Stimulated activated CD8-positive, alpha-beta memory T cell treated with anti-CD3 and anti-CD28 coated beads, Interleukin-7, amount 100 ng/mL, for 48 hours (primary cell): Measurements from ENCODE around the gene GALNT12.

Source experiments
- DNase-seq, 2 donors: peaks; one replicate each; pipeline ENCODE4 v3.0.0-alpha.2; 2020; ENCODE audit warnings: low read depth in 1 of 2; ENCODE audit errors: extremely low read depth in 1 of 2

Gene GALNT12

DNA sequence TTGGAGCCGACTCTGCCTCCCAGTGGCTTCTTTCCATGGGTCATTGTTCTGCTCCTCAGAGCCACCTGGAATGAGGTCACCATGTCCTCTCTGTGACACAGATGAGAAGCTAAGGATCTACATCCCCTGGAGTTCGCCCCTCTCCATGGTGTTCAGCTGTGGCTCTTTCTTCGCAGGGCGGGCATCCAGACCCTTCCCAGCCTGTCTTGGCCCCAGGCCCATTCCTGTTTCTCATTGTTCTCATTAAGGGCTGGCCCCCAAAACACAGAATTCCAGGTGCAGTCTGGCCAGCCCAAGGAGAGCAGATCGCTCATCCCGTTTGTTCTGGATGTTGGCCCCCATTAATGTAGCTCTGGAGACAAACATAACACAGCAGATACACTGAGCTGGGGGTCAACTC, 69.8 kb downstream of the GALNT12 start:
- DNase-seq, result no peak

DNA sequence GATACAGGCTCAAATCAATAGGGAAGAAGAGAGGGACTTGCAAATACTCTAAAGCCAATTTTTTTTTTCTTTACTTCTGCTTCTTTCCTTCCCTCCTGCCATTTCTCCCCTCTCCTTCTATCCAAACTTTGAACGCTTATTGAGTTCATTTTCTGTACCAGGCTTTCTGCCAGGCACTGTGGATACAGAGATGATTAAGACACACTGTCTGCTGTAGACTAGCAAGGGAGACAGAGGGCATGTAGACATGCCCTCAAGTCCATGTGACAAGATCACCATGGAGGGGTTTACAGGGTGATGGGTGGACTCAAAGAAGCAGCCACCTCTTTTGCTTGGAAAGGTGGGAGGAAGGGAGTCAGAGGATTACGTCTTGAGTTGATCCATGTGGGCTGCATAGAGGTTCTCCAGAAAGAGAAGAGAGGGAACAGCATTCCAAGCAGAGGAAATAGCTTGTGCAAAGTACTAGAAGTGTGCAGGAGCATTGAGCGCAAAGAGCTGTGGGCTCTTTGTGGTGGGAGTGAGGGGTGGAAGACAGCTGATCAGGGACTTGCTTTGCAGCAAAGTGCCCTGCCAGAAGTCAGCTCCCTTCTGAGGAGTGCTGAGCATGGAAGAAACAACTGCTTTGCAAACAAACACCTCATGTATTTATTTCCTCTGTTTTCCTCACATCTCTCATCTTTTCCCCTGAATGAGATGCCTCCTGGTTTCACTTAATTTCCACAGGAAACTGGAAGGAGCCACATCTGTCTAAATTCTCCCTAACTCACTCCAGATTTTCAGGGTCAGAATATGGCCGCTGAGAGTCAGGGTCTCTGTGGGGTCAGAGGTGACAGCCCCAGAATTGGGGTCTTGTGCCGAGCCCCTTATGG, 71.9 kb downstream of the GALNT12 start:
- no peak for DNase-seq

DNA sequence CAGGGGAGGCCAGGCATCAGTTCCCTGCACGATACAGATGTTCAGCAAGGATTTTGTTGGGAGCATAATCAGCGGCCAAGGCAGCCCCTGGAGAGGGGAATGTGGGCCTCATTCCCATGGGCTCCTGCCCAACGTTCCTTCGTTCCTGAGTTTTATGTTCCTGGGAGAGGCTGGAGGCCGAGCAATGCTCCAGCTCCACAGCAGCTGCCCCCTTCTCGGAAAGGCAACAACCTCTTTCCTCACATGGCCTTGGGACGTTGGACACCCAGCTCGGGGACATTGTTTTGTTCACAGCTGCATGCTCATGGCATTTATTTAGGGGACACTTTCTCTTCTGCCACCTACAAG, 72.5 kb downstream of the GALNT12 start:
- no peak for DNase-seq

DNA sequence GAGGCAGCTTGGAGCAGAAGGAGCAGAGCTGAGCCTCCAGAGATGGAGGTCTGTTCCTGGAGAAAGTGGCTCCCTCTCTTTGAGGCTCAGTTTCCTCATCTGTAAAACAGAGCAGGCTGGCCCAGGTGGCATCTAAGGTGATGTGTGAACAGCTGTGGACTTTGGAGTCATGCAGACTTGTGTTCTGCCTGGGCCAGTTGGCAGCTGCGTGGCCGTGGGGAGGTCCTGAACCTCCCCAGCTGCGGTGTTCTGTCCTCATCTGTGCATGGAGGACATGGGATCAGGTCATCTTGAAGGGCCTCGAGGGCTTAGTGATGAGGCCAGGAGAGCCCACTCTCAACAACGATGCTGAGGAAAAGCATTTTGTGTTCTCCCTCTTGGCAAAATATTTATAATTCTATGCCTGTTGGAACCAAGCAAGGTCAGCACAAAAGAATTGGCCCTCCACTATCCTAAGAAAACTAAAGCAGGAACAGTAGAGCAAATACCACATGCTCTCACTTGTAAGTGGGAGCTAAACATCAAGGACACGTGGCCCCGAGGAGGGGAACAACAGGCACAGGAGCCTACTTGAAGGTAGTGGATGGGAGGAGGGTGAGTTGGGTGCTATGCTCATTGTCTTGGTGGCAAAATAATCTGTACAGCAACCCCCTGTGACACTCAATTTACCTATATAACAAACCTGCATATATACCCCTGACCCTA, 73.0 kb downstream of the GALNT12 start:
- no peak for DNase-seq

DNA sequence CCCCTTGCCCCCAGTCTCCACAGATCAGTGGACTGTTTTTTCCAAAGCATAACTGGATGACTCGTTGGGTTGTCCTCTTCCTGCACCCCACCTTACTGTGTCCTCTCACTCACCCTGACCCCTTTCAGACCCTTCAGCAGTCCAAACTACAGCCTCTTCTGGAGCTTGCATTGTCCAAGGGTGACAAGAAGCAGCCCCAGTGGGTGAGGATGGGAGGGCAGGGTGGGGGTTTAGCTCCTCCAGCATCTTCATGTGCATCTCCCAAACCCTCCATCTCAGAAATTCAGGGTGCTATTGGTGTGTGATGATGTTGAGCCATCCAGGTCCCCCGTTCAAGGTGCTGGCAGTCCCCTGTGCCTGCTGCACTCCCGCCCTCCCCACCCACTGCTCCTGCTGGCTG, 73.9 kb downstream of the GALNT12 start:
- no peak for DNase-seq

DNA sequence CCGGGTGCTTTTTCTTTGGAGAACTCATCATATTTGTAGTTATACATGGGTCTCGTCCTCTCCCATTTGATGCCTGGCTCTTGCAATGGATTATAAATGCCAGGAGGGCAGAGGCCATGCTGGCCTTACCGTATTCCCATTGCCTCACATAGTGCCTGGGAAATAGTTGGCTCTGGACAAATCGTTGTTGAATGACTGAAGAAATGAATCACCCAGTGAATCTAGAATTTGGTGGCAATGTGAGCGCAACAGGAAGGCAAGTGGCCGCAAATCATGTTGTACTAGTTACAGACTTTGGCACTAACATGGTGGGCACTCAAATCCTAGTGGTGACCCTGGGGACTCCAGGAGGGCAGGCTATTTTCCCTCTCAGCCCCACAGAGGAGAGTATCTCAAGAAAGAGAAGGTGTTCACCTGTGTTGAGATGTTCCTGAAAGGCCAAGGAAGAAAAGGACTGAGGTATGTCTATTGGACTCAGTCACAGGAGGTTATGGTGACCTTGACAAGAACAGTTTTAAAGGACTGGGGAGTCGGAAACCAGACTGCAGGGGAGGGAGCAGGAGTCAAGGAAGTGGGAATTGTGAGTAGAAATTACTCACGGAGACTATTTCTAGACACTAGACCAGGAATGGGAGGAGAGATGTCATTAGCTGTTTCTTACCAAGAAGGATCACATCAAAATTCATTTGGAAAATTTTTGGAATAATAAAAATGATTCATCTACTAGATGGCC, 74.5 kb downstream of the GALNT12 start:
- DNase-seq, result no peak

DNA sequence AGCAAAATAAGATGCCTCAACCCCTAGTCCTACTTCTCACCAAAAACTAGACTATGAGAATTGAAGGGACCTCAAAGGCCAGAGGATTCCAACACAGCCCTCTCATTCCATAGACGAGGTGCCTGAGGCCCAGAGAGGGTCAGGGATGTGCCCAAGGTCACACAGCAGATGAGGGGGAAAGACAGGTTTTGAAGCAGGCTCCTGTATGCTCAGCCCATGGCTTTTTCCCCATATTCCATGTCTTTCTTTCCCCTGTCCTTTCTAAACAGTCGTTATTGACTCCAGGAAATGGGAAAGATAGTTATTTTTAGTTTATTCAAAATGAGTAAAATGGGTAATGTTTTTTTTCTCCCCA, 75.1 kb downstream of the GALNT12 start:
- DNase-seq, result no peak

DNA sequence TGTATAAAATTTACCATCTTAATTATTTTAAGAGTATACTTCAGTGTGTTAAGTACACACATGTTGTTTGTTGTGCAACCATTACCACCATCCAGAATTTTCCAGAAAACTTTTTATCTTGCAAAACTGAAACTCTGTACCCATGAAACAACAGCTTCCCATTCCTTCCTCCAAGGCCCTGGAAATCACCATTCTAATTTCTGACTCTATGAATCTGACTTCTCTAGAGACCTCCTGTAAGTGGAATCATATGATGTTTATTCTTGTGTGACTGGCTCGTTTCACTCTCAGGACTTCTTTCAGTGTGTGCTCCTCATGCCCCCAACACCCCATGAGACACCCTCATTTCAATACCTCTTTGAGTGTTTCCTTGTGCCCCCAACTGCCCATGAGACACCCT, 75.8 kb downstream of the GALNT12 start:
- no peak for DNase-seq

DNA sequence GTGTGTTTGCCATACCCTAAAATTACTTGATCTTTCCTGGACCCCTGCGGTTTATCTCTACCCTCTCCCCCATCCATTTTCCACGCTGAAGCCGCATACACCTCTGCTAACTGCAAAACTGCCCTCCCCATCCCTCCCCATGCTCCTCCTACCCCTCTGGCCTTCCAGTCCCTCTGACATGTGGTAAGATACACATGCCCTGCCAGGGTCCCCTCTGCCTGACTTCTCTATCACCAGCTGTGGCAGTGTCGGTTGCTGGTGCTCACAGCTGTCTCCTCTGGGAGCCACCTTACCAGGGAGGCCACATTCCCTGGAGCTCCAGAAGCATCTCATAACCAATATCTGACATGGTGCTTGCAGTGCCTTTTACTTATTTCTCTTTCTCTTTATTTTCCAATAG, 77.4 kb downstream of the GALNT12 start:
- no peak for DNase-seq

DNA sequence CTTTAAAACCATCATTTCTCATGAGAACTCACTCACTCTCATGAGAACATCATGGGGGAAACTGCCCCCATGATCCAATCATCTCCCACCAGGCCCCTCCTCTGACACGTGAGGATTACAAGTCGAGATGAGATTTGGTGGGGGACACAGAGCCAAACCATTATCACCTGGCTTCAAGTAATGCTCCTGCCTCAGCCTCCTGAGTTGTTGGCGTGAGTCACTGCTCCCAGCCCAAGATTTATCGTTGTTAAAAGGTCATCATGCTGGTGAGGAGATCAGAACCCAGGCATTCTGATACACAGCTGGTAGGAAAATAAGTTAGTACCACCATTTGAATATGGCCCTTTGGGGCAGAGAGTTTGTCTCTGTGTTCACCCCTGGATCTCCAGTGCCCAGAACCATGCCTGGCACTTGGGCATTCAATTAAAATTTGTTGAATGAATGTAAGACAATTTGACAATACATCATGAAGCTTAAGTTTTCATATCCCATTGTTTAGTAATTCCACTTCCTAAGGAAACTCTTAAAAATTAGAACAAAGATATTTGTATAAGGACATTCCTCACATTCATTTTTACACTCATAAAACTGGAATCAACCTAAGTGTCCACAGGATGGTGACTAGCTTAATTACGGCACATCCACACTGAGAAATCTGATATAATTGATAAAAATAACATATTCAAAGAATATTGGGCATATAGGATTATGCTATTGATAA, 78.3 kb downstream of the GALNT12 start:
- DNase-seq, result no peak

DNA sequence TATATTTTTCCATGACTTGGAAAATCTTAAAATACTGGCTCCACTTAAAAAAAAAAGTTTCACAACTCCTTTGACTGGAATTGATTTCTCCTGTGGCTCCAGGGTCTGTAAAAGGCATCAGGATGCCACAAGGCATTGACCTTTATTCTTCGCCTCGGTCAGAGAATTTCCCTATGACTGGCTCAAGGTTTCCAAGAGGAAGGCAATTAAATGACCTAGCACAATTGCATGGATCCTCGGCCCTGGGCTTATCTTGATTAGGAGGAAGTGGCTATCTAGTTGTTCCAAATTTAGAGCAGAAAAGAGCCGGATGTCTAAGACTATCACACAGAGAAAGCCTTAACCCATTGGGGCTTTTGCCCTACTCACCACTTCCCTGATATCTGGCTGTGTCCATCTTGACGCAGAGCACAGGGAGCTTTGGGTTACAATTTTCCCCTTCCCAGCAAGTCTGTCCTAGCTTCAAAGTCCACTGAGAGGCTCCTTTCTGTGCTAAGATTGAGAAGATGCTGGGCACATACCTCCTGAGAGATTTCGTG, 79.3 kb downstream of the GALNT12 start:
- DNase-seq, result no peak

DNA sequence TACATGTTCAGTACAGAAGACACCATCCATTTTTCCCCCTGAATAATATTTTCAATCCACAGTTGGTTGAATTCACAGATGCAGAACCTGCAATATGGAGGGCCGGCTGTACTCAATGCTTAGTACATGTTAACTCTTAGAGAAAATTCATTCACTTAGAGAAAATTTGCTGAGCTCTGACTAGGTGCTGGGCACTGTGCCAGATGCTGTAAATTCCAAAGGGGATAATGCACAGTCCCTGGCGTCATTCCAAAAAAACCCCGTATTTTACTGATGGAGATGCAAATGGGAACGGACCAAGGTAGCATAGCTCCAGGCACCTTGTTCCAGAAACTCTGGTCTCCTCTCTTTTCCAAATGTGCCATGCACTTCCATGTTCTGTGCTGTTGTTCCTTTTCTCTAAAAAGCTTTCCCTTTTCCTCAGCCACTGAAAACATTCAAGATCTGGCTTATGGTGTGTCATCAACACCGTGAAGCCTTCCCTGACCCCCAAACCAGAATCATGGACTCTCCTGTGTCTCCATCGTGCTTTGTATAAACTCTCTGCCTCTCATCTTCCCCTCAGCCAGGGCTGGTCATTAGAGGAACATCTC, 80.5 kb downstream of the GALNT12 start:
- no peak for DNase-seq

DNA sequence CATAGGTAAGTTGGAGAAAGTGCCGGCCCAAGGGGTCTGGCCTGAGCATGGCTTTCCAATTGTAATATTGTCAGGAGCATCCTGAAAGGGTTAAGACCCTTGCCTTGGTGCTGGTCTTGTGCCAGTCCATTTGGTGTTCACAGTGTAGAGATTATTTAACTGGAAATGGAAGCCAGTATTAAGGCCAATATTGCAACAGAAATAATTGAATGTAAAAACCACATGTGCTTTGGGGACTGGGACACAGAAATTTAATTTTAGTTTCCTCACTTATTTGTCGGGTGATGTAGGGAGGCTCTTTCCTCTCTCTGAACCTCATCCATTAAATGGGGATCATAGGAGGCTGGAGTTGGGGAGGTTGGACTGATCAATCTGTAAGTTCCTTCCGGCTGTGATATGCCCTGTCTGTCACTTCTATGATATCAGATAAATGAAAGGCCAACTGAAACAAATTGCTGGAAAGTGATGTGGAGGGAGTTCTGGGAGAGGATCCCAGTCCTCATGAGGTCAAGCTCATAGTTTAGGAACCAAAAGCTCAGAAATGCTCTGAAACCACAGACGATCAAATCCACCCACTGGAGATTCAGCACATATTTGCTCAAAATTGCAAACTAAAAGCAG, 81.4 kb downstream of the GALNT12 start:
- no peak for DNase-seq

DNA sequence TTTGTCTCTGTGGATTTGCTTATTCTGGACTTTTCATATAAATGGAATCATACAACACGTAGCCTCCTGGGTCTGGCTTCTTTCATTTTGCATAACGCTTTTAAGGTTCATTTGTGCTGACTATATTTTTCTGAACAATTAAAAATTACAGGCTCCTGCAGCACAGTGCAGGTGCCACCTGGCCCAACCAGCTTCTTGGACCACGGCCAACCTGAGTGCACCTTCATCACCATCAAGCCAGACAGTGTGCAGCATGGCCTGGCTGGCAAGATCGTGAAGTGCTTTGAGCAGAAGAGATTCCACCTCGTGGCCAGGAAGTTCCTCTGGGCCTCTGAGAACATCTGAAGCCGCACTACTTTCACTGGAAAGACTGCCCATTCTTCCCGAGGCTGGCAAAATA, 82.8 kb downstream of the GALNT12 start:
- no peak for DNase-seq

DNA sequence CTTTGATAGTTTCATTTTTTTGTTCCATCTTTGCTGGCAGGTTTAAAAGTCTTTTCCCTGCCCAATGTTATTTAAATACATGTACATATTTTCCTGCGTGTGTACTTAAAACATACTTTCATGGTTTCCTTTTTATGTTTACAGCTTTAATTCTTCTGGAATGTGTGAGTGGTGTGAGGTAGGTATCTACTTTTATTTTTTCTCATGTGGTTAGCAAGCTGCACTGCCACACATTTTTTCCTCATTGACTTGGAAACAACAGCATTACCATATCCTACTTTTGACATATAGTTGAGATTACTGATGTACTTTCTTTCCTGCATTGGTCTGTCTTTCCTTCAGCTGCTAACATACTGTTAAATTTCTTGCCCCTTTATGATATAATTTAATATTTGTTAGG, 84.8 kb downstream of the GALNT12 start:
- no peak for DNase-seq

DNA sequence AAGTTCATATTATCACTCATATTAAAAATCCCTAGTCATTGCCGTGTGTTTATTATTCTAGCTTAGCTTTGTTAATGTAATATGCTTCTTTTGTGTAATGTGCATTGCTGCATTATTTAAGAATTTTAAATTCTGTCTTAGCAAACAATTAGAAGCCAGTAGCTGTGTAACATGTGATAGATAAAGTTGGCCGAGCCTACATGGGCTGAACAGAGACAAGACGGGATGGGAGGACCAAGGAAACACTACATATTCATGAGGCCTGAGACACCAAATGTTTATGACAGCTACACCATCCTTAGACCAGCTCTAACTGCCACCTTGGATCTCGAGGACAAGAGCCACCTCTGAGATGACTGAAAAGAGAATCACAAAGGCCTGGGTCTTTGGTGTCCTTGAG, 85.2 kb downstream of the GALNT12 start:
- no peak for DNase-seq

DNA sequence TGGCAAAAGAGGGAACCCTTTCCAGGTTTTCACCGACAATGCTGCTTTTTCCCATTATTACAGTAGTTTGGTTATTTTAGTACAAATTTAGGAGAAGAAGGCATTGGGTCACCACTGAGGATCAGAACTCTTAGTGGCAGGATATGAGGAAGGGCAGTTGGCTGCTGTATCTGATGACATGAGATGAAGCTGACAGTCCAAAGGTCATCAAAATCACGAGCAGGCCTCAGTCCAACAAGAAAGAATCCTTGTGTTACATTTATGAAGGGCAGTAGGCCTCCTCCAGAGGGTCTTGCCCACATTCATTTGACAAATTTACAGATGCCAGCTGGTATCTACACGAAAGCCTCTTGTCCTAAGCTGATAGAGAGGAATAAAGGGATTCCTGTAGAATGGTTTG, 86.7 kb downstream of the GALNT12 start:
- DNase-seq, result no peak

DNA sequence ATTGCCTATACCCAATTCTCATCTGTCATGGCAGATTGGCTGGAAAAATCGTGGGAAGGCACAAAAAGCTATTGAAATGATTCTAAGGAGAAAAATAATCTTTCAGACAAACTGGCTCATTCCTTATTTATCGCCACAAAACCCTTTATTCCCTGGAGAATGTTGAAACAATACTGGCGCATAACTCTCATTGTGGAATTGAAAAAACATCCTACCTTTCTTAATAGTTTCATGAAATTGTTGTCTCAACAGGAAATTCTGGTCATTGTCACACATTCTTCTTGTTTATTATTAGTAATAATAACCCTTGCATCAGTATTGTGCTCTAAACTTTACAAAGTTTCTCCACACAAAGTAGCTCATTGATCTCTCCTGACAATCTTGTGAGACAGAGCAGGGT, 87.3 kb downstream of the GALNT12 start:
- no peak for DNase-seq

DNA sequence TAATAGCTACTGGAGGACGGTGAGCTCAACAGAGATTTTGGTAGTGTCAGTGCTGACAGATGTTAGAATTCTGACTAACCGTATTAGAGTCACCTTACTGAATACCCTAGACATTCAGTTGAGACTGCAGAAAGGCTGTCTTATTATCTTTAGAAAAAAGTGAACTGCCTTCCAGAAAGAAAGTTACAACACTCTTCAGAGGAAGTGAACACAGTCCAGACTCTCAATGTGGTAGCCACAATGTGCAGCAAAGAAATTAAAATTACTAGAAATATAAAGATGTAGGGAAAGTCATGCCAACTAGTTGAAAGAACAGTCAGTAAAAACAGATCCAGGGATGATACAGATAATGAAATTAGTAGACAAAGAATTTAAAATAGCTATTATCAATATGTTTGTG, 89.2 kb downstream of the GALNT12 start:
- DNase-seq, result no peak

DNA sequence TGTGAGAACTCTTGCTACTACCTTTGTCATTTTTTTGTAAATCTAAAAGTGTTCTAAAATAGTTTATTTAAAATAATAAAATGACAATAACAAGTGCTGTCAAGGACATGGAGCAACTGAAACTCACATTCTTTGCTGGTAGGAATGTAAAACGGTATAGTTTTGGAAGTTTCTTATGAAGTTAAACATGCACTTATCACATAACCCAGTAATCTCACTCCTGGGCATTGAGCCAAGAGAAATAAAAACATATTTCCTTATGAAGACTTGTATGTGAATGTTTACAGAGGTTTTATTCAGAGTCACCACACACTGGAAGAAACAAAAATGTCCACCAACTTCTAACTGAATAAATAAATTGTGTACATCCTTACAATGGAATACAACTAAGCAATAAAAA, 90.3 kb downstream of the GALNT12 start:
- DNase-seq, result no peak
